Activated CD8-positive, alpha-beta memory T cell treated with anti-CD3 and anti-CD28 coated beads, Interleukin-2, amount 50 U/mL, for 24 hours (primary cell): Measurements from ENCODE around the gene CFAP54.
A peak's percentile ranks its signal among the peaks of the same experiment; 100 is the strongest.
"Not testable (repeated sequence)": the region's sequence is repeated elsewhere in the genome, so short reads cannot be mapped to it uniquely, and the experiment has no call there.

ENCODE experiments used
- DNase-seq: peaks from one replicate; pipeline ENCODE4 v3.0.0-alpha.2; 2020; ENCODE audit errors: extremely low read depth

CFAP54 gene

DNA sequence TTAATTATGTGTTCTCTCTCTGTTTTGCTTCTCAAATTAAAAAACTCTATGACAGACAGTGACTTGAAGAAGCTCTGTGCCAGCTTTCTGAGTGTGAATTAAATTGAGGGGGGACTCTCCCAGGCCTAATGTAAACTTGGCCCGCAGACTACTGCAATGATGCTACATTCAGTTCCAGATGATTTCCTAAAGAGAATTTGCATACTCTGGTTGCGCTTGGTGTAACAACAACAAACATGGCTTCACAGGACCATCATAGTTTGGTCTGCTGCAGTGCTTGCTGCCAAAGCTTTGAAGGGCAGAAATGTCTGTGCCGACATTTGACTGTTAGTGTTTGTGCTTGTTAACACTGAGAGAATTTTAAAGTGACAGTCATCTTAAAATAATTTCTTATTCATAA lies 25.0 kb downstream of the CFAP54 start:
- no peak for DNase-seq

- DNase-seq = peak; percentile 66
These were observed 27.4 kb downstream of the CFAP54 start for GRCh38 chr12:96516472-96517430.

DNA sequence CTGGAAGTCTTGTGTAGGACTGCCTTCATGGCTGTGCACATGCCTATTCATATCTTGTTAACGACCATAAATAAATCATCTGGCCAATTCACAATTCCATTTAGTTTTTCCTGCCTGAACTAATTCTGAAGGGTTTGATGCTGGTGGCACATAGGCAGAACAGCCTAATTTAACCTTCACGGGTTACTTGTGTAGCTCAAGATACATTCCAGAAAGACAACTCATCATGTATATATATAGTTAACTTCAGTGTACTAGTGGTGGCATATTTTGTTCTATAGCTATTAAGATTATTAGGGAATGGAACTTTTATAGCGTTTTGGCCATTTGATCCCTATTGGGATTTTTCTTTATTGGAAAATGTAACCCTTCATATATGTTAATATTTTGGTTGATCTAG lies 31.4 kb downstream of the CFAP54 start:
- no peak for DNase-seq

DNA sequence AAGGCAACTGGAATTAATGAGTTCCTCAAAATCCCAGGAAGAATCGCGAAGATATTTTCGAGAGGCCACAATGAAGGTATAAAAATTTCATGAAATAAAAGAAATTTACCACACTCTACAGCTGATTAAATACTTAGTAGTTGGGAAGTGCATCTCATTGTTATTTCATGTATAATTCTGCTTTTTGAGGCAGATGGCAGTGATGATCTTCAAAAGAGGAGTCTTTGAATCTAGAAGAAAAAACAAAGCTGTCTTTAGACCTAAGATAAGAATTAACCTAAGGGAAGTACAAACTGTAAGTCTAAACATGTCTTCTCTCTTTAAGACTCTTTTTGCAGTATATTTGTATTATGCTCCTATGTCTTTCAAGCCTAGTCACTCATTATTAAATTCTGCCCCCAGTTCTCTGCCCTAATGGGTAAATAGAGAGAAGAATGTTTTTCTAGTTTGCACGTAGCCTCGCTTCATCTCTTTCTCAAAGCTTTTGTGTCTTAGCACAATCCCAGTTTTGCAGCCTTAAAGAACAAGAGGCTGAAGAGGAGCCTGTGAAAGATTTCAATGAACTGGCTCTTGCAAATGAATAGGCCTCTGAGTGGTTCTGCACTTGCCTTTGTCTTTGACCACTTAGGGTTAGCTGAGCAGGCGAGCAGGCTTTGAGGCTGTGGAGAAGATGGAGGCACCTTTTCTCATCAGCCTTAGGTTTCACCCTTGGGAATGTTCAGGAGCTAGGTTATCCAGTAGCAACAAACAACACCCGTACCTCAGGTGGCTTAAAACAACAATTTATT lies 32.7 kb downstream of the CFAP54 start:
- DNase-seq = no peak

DNA sequence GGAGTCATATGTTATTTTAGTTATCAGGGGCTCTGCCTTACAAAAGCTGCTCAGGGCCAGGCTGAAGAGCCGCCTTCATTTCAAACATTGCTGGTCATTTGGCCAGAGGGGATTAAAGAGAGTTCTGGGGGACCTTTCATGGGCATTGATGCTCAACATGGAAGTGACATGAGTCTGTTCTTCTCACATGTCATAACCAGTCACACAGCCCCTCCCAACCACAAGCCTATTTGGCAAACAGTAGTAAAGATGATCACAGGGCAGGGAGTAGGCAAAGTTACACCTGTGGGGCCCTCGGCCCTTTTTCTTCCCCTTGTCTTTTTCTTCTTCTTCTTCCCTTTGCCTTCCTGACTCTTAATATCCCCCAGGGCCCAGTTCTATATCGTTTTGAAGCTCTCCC lies 33.3 kb downstream of the CFAP54 start:
- no peak for DNase-seq

GRCh38 chr12:96526110-96526509 lies 36.7 kb downstream of the CFAP54 start:
- no peak for DNase-seq

DNA sequence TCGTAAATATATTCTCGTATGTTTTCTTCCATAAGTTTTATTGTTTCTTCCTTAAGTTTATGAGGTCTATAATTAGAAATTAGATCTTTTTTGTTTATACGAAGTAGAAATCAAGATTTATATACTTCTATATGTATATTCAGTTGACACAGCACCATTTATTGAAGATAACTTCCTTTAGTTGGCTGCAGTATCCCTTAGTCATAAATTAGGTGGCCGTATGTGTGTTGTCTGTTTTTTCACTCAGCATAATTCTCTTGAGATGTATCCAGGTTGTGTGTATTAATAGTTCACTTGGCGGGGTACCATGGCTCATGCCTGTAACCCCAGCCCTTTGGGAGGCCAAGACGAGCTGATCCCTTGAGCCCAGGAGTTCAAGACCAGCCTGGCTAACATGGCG lies 40.5 kb downstream of the CFAP54 start:
- no peak for DNase-seq

DNA sequence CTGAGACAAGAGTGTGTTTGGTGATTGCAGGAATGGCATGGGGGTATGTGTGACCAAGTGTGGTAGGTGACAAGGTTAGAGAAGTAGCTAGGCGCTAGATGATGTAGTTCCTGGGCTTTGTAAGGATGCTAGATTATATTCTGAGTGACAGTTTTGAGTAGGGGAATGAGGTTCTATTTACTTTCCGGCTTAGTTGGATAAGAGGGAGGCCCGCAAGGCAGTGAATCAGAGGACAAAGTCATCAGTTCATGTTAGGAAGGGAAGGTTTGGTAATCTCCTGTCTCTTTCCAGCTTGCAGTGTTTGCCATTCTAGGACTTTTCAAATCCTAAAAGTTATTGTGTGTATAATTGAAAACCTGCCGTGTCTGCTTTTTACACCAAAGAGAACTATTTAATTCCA lies 45.0 kb downstream of the CFAP54 start:
- no peak for DNase-seq

- no peak for DNase-seq
These were observed 59.0 kb downstream of the CFAP54 start for GRCh38 chr12:96548384-96548783.

GRCh38 chr12:96549341-96549740 lies 60.0 kb downstream of the CFAP54 start:
- no peak for DNase-seq

DNA sequence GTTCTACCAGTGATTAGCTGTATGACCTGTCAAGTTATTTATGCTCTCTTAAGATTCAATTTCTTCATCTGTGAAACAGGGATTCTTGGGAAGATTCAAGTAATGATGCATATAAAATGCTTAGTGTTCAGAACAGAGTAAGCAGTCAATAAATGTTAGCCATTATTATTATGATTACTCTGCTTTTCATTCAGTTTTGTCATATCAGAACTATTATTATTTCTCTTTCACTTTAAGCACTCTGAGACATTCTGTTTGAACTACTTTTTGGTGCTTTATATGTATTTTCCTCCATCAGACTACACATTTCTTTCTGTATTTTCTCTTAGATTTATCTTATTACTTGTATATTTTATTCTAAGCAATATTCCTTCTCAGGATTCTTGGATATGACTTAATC lies 81.2 kb downstream of the CFAP54 start:
- no peak for DNase-seq

DNA sequence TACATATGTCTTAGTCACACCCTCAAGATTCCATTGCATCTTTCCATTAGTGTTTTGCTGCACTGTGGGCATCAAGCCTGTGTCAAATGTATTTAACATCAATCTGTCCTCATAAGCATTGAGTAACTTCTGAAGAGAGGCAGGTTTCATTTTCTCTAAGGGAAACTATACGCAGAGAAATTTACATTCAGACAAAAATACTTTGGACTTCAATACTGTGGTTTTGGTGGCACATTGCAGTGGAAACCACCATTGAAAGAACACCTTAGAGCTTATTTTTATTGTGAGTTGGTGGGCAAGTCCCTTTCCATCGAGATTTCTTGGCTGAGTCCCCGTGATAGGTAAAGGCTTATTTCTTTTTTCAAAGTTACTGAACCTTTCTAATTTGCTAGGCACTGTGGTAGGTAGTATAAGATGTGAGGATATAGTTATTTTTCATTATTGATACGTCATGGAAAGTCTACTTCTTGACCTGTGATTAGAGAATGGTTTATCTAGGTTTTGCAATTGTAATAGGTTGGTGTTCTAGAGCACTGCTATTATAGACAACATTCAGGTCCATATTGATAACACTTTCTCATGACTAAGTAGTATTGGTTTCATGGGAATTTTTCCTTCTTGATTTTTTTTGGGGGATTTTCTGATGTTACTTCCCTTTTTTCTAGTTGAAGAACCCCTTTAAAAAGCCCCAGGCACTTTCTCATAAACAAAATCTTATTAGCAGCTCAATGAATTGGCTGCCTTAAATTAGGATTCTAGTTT lies 81.9 kb downstream of the CFAP54 start:
- DNase-seq = no peak

DNA sequence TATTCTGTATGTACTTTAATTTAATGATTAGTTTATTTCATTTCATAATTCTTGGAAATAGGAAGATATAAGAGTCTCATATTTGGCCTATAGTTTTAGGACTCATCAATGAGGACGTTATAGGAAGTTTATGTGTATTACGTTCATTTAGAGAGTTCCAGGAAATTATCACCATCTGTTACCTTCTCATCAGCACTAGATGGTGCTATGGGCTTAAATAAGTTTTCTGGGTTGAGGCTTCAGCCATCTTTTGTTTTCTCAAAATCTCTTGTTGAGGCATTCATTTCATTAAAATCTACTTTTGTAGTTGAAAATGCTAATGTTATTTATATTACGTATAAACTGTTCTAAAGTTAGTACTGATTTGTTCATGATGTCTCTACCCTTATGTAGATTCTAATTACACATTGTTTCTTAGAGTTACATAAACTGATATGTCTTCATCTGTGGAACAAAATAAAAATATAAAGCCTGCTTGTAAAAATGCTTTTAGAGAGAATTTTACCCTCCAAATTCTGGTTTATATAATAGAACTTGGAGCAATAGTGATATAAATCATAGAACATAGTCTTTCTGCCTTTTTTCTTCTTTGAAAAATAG lies 89.2 kb downstream of the CFAP54 start:
- no peak for DNase-seq

DNA sequence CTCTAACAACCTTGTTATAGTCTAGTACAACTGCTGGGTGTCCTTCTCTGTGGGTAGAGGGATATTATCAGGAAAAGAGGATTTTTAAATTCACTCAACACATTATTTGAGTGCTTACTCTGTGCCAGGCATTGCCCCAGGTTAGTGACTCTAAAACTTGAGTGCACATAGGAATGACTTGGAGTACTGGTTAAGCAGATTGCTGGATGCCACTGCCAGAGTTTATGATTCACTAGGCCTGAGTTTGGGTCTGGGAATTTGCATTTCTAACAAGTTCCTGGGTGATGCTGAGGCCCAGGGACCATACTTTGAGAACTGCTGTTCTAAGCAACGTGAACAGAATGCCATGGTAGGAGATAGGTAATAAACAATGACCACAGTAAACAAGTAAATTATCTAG lies 96.6 kb downstream of the CFAP54 start:
- no peak for DNase-seq

GRCh38 chr12:96587691-96588090 lies 98.3 kb downstream of the CFAP54 start:
- no peak for DNase-seq

GRCh38 chr12:96590970-96591369 lies 101.6 kb downstream of the CFAP54 start:
- no peak for DNase-seq

DNA sequence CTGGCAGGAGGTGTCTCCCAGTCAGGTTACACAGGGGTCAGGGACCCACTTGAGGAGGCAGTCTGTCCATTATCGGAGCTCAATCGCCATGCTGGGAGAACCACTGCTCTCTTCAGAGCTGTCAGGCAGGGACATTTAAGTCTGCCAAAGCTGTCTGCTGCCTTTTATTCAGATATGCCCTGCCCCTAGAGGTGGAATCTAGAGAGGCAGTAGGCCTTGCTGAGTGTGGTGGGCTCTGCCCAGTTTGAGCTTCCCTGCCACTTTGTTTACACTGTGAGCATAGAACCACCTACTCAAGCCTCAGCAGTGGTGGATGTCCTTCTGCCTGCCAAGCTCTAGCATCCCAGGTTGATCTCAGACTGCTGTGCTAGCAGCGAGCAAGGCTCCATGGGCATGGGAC lies 115.0 kb downstream of the CFAP54 start:
- DNase-seq = not testable (repeated sequence)

GRCh38 chr12:96605684-96606083 lies 116.3 kb downstream of the CFAP54 start:
- DNase-seq = no peak

- no peak for DNase-seq
These were observed 116.8 kb downstream of the CFAP54 start for GRCh38 chr12:96606134-96606533.

- no peak for DNase-seq
These were observed 117.3 kb downstream of the CFAP54 start for GRCh38 chr12:96606644-96607043.

GRCh38 chr12:96617178-96617577 lies 127.8 kb downstream of the CFAP54 start:
- no peak for DNase-seq

- no peak for DNase-seq
These were observed 133.8 kb downstream of the CFAP54 start for GRCh38 chr12:96623155-96623554.
